ENCODE measurements around the gene OSTN.

DNA sequence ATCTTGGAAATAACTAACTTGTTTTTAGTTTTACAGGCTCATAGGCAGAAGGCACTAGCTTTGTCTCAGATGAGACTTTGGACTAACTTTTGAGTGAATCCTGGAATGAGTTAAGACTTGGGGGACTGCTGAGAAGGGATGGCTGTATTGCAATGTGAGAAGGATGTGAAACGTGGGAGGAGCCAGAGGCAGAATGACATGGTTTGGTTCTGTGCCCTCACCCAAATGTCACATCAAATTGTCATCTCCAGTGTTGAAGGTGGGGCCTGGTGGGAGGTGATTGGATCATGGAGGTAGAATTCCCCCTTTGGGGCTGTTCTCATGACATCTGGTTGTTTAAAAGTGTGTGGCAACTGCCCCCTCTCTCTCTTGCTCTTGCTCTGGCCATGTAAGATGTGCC, 101.4 kb downstream of the OSTN start:
- TF ChIP-seq POLR2AphosphoS5 (IDR thresholded peaks at IDR 0.05) (no peak), POLR2A (IDR thresholded peaks at IDR 0.05; ENCODE audit: low read depth) (no peak), EP300 (IDR thresholded peaks at IDR 0.05) (no peak)
- TF ChIP-seq, protein P1, sequence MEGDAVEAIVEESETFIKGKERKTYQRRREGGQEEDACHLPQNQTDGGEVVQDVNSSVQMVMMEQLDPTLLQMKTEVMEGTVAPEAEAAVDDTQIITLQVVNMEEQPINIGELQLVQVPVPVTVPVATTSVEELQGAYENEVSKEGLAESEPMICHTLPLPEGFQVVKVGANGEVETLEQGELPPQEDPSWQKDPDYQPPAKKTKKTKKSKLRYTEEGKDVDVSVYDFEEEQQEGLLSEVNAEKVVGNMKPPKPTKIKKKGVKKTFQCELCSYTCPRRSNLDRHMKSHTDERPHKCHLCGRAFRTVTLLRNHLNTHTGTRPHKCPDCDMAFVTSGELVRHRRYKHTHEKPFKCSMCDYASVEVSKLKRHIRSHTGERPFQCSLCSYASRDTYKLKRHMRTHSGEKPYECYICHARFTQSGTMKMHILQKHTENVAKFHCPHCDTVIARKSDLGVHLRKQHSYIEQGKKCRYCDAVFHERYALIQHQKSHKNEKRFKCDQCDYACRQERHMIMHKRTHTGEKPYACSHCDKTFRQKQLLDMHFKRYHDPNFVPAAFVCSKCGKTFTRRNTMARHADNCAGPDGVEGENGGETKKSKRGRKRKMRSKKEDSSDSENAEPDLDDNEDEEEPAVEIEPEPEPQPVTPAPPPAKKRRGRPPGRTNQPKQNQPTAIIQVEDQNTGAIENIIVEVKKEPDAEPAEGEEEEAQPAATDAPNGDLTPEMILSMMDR (IDR thresholded peaks at IDR 0.05): no peak
